ENCODE results near the gene GARNL3. TPM values are rescaled to one million over a fixed set of nuclear protein-coding genes. Genes with fewer than 3 reads are reported as not detected.

The GARNL3 gene
- total RNA-seq, result 0.30 and 3.5 TPM in 2 replicates

DNA sequence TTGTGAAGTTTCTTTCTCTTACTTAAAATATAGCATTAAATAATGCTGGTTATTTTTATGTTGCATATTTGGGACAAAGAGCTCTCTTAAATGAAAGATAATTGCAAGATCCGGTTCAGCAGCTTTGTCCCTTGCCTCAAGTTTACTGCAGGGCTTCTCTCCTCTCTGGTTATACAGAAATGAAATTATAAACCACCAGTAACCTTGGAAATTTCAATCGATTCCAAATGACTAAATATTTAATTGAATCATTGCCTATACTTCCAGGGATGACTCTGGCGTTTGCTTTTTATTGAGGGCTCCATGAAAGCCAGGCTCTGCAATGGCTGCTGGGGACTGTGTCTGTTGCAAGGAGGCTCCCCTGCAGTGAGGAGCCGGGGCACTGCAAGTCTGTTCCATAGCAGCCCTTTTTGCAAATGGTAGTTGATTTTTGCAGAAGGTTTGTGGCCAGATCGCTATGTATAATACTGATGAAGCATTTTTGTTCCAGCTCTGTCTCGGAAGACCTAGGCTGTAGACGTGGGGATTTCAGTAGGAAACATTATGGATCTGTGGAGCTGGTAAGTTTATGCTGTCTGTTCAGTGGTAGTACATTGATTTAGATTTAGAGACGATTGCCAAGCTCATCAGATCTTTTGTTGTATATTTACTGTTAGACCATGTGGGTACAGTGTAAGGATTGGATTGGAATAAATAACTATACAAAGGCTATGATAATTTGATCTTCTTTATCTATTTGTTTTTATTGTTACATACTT is at the start of gene GARNL3:
GARNL3 (plus strand) TSS at position 313 of the 758 bp plus-strand sequence; CDS start at position 417, 104 bp downstream.

GRCh38 chr9:127396808-127397645 is 132.5 kb downstream of the GARNL3 start, which contains the start of gene SLC2A8:
SLC2A8 (plus strand) TSS chr9:127397169; CDS start chr9:127397231, 62 bp downstream.

DNA sequence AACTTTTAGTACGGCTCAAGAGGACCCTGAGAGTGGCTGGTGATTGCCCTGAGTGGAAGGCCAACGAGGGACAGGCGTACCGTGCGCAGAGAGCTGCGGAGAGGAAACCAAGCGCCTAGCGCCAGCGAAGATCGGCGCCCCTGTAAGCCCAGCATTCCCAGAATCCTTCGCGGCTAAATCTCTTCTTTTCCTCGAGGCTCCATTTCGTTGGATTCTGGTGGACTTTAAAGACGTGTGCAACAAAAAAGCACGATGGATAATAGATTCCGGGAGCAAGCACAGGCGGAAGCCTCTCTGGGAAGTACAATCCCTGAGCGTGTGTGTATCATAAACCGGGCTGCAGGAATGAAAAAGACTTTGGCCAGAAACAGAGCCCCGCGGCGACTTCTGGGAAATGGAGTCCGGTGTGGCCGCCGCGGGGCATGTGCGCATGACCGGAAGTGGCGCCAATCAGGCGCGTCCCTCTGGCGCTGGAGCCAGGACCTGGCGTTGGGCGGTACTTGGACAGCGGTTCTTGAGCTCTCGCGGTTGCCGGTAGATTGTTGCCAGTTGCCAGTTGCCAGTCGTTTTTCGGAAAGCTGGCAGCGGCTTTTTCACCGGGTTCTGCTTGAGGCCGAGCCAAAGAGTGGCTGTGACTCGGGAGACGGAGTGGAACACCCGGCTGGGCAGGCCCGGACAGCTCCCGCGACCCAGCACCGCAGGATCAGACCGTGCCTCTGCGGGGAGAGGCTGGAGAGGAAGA is 159.5 kb downstream of the GARNL3 start, which contains the start of gene ZNF79:
ZNF79 (plus strand) TSS at position 449 of the 742 bp plus-strand sequence. CDS start 406 bp downstream, outside the sequence.

Other genes starting within 250 kb of the GARNL3 start
- gene ANGPTL2, start 142.1 kb upstream of the GARNL3 start, total RNA-seq, result 6.3 and 19.0 TPM in 2 replicates
- gene SLC2A8, start 132.4 kb downstream of the GARNL3 start, total RNA-seq, result 3.6 and 4.4 TPM in 2 replicates
- gene ZNF79, start 159.6 kb downstream of the GARNL3 start, total RNA-seq, result 10.5 and 13.1 TPM in 2 replicates
- gene RPL12, start 186.6 kb downstream of the GARNL3 start, total RNA-seq, result 745 and 1,204 TPM in 2 replicates
- 10.4 and 17.7 TPM in 2 replicates for gene LRSAM1, start 186.7 kb downstream of the GARNL3 start, total RNA-seq

All from smooth muscle cell of the umbilical artery (primary cell).